22Rv1 (cell line): ENCODE data around the gene RASSF10.

ENCODE experiments used
- ZFX ChIP-seq: fragments of 450-650 bp; IDR thresholded peaks from 2 replicates; pipeline ENCODE4 v1.6.1; 2017; ENCODE audit warnings: antibody characterized with exemption, borderline replicate concordance
- TF ChIP-seq, protein P1 (sequence below): fragments of 450-650 bp; IDR thresholded peaks from 2 replicates; pipeline ENCODE4 v1.5.1; 2017; ENCODE audit warnings: mild to moderate bottlenecking

DNA sequence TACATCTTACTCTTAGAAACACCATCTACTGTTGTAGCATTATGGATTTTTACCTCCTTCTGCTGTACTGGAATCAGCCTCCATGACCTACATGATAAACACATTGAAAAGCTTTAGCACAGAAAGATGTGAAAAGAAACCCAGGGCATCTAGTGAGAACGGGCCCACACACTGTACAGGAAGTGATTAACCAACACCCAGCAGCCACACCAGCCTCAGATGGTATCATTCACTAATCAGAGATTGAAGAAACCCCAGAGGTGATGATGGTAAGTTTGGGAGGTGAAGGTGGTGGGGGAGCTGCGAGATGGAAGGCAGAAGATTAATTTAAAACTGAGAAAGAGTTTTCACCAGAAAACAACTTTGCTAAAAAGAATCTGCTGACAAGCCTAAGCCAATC lies 46.1 kb downstream of the RASSF10 start:
- TF ChIP-seq, protein P1, sequence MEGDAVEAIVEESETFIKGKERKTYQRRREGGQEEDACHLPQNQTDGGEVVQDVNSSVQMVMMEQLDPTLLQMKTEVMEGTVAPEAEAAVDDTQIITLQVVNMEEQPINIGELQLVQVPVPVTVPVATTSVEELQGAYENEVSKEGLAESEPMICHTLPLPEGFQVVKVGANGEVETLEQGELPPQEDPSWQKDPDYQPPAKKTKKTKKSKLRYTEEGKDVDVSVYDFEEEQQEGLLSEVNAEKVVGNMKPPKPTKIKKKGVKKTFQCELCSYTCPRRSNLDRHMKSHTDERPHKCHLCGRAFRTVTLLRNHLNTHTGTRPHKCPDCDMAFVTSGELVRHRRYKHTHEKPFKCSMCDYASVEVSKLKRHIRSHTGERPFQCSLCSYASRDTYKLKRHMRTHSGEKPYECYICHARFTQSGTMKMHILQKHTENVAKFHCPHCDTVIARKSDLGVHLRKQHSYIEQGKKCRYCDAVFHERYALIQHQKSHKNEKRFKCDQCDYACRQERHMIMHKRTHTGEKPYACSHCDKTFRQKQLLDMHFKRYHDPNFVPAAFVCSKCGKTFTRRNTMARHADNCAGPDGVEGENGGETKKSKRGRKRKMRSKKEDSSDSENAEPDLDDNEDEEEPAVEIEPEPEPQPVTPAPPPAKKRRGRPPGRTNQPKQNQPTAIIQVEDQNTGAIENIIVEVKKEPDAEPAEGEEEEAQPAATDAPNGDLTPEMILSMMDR: no peak
- no peak for TF ChIP-seq ZFX
